ENCODE results near the gene INHBC. TPM values are rescaled to one million over a fixed set of nuclear protein-coding genes. Genes with fewer than 3 reads are reported as not detected.
A peak's percentile ranks its signal among the peaks of the same experiment; 100 is the strongest.

INHBC gene
- total and polyA plus RNA-seq, 2 donors (not counting 1 experiment from before 2014, with no cell fraction given), result 0.17 to 0.31 TPM

GRCh38 chr12:57487597-57488401, 53.2 kb downstream of the INHBC start, which contains the start of gene MARS1:
Gene MARS1 (plus strand): TSS chr12:57488068. CDS start chr12:57488091, 23 bp downstream.
- CTCF ChIA-PET, result interaction anchor here (0.7 to 3.3 kb wide), 6 partner anchors 9 to 35 kb away, joined by 3 to 18 read pairs (median 8); partner anchors contain the start of gene GLI1
- intact Hi-C loops (cut with micrococcal nuclease), result loop anchor here (1.0 to 10.0 kb wide), 7 partner anchors 8 to 735 kb away; partner anchors contain the start of genes ARHGAP9, CDK4, DCTN2 and DDIT3

More at GRCh38 chr12:57487597-57488401, 53.2 kb downstream of the INHBC start, which contains the start of gene MARS1:
- Histone ChIP-seq H3K4me3 (ENCODE audit: control extremely low read depth in 1 of 5, extremely low read depth in 1 of 5, insufficient read depth in 1 of 5, low read depth in 2 of 5, low read length in 4 of 5) (peak within 1 kb of the TSS; percentile 66 to 95 (median 86)), H3K9me3 (ENCODE audit: control extremely low read depth in 1 of 3, control insufficient read depth in 2 of 3, insufficient read depth in 1 of 3, low read length in 2 of 3) (no peaks in the 10 kb centered on the region), H3K79me2 (ENCODE audit: control insufficient read depth, insufficient read depth, low read length) (peaks cover 60% of the 10 kb centered on the region), H4K20me1 (ENCODE audit: control insufficient read depth, insufficient read depth, low read length, poor library complexity, severe bottlenecking) (peaks cover 5% of the 10 kb centered on the region), H3K9ac (ENCODE audit: low read length) (peak within 1 kb of the TSS; percentile 77), H3K27ac (ENCODE audit: low read length in 2 of 2) (peak within 1 kb of the TSS; percentile 42 to 86), H3K36me3 (replicated peaks in 1 of 2; ENCODE audit: control extremely low read depth in 1 of 2, control insufficient read depth in 1 of 2, extremely low read depth in 1 of 2, insufficient read depth in 2 of 2, low read length in 1 of 2) (peaks cover 5 to 29% of the 10 kb centered on the region in 2 experiments), H3K4me2 (replicated peaks; ENCODE audit: low read depth, low read length, poor library complexity, severe bottlenecking) (peak within 1 kb of the TSS; percentile 98), H2AFZ (ENCODE audit: insufficient read depth, low read depth, low read length, poor library complexity, severe bottlenecking) (peak within 1 kb of the TSS; percentile 85), H3K27me3 (replicated peaks in 1 of 4; ENCODE audit: control extremely low read depth in 1 of 4, control insufficient read depth in 3 of 4, insufficient read depth in 4 of 4, low read length in 3 of 4) (no peaks in the 10 kb centered on the region), H3K4me1 (ENCODE audit: control insufficient read depth in 2 of 2, insufficient read depth in 2 of 2, low read length in 2 of 2) (peaks cover 20 to 25% of the 10 kb centered on the region in 2 donors)
- no peaks in the 10 kb centered on the region for H3K27me3 Mint-ChIP-seq
- POLR2A ChIA-PET, result interaction anchor here (0.7 to 1.0 kb wide), 3 partner anchors 8 to 33 kb away, joined by 3 read pairs; partner anchors contain the start of gene ARHGAP9
- H3K27ac Mint-ChIP-seq, result peak within 1 kb of the TSS; percentile 93
- 13% methylated on average over 41 of the region's 47 CpGs for WGBS (ENCODE audit: insufficient coverage)
- TF ChIP-seq CTCF (IDR thresholded peaks at IDR 0.05), result no peak
- ATAC-seq (ENCODE audit: low read depth) (peak; percentile 98), DNase-seq (peak; percentile 96)
- peak within 1 kb of the TSS; percentile 89 for H3K4me3 Mint-ChIP-seq
- H3K9me3 Mint-ChIP-seq (ENCODE audit: insufficient read depth), result no peaks in the 10 kb centered on the region
- H3K4me1 Mint-ChIP-seq, result peaks cover 31% of the 10 kb centered on the region

Data from B cell (primary cell).